Adipose tissue (tissue), 3 donors: ENCODE results near the gene SUCLG2. TPM values are rescaled to one million over a fixed set of nuclear protein-coding genes. Genes with fewer than 3 reads are reported as not detected.

Experiments used
- H3K27ac ChIP-seq: one replicate; pipeline ENCODE4 v1.5.1; 2013; ENCODE audit warnings: low read depth, low read length
- WGBS, 3 donors: extraction: QIAGEN DNeasy Blood & Tissue Kit; methylation state at CpG; one replicate each; pipeline ENCODE4 v1.1.7; 2013; 5-methylcytosine and 5-hydroxymethylcytosine counted together
- polyA plus RNA-seq, 3 donors: library from polyadenylated mRNA; stranded (reverse); fragments of 200-250 nt; gene quantifications; one replicate each; pipeline ENCODE4 v1.2.3, GENCODE V29; 2013
- donor health status: healthy with polysubstance abuse.
- donor health status: Bipolar disorder and iron deficiency.
- donor health status: healthy.

SUCLG2 gene
- polyA plus RNA-seq, 3 donors, result 26.2 to 64.3 (median 50.3) TPM

GRCh38 chr3:67384760-67385397 is 269.5 kb downstream of the SUCLG2 start:
- H3K27ac ChIP-seq, result no peak overlapping the region
- whole genome bisulfite sequencing, 3 donors, result 64 to 80% (median 79%) methylated on average over 10 of the region's 10 CpGs

GRCh38 chr3:67384016-67384415 is 270.4 kb downstream of the SUCLG2 start:
- H3K27ac ChIP-seq, result no peak overlapping the region
- 70 to 81% (median 73%) methylated on average over 5 of the region's 5 CpGs for WGBS, 3 donors

DNA sequence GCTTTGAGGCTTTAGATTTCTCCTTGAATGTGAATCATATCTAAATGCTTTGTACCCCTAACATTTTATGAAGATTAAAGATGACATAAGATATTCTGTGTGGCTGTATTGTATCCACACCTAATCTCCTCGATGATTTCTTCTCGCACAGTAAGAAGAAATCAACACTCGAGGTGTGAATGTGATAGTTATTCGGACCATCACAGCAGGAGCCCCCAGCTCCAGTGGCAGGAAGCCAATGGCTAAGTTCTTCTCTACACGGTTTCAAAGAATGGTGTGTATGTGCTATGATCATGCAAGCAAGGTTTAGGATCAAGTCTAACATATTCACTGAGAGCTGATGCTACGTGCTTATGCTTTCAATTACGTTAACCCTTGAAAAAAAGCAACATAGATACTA is 271.0 kb downstream of the SUCLG2 start:
- 73 to 85% (median 78%) methylated on average over 7 of the region's 7 CpGs for WGBS, 3 donors
- H3K27ac ChIP-seq, result no peak overlapping the region

DNA sequence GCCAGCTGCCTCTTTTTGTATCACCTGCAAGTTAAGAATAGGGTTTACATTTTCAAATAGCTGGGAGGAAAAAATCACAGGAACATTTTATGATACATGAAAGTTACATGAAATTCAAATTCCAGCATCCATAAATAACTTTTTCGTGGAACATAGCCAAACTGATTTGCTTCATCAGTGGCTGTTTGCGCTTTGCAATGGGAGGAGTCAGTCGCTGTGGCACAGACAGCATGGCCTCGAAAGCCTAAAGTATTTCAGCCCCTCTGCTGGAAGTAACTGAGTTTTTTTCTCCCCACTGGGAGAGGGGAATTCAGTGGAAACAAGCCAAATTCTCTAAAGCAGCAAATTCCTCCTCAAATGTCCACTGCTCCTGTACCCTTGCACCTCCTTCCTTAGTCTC is 271.9 kb downstream of the SUCLG2 start:
- H3K27ac ChIP-seq, result no peak overlapping the region
- 53 to 64% (median 59%) methylated on average over 4 of the region's 4 CpGs for WGBS, 3 donors

DNA sequence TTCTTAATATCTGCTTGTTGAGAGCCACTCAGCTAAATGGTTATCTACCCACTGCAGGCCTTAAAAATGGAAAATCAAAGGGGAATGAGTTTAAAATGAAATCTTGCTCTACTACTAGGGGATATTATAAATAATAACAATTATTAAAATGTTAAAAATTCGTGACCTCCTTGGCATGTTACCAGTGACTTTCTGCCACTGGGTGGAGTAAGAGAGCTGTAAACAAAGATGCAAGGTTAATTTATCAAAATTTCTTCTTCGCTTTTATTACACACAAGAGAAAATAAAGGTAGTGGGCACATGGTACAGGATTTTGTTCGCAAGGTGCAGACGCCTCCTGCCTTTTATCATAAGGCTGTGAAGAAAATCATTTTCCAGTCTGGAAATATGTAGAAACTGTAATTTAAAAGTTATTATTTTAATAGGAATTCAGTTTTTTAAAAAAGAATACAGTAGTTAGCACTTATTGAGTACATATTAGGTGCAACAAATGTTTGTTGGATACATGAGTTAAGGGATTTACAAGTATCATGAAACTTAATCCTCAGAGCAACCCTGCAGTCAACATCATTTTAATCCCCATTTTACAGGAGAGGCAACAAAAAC is 272.6 kb downstream of the SUCLG2 start:
- H3K27ac ChIP-seq, result no peak overlapping the region
- WGBS, 3 donors, result 46 to 57% (median 50%) methylated on average over 4 of the region's 4 CpGs

DNA sequence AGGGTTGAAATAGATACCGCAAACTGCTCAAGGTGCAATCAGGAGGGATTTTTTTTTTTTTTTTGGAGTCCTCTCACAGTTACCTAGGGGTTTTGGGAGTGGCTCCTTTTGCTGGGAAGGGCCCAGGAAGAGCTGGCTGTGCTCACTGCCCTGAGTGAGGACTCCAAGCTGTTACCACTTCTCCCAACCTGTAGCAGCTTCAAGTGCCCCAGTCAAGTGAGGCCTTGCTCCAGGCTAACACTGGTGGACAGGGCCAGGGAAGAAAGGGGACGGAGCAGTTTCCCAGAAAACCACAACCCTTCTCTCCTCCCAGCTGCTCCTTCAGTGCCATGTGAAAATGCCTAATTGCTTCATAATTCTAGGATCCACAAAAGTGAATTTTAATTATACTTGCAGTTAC is 274.3 kb downstream of the SUCLG2 start:
- no peak overlapping the region for H3K27ac ChIP-seq
- WGBS, 3 donors, result 91 to 97% (median 96%) methylated on average over 2 of the region's 2 CpGs

DNA sequence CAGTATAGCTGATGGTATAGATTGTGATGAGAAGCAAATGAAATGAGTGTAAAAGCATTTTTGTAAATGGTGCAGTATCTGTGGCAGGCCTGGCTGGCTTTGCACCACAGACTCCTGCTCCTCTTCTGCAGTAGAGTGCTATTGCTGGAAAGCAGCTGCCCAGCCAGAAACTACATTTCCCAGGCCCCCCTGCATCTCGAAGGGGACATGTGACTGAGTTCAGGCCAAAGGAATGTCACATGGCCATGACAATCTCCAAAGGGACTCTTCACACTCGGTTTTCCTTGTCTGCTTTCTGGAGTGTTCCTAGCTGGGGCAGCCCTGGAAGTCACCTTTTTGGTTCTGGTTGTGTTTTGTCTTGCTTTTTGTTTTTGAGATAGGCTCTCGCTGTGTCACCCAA is 277.1 kb downstream of the SUCLG2 start:
- no peak overlapping the region for H3K27ac ChIP-seq
- WGBS, 3 donors, result 66 to 89% (median 76%) methylated on average over 3 of the region's 3 CpGs

DNA sequence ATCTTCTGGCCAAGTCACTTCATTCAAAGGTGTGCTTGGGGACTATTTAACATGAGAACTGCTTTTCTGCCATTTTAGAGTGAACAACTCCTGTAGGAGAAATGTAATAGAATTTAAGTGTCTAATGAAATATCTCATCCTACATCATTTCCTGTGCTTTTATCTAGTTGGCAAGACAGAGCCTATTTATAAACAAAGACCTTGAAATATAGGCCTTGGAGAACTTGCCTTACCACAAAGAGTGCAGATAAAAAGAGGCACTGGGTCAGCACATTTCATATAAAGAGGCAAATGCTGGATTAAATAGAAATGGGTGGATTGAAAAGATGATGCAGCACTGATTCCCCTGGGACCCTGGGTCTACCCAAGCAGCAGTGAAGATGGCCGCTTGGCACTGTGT is 278.0 kb downstream of the SUCLG2 start:
- 100% methylated on average over 1 of the region's 1 CpG for WGBS, 3 donors
- no peak overlapping the region for H3K27ac ChIP-seq

DNA sequence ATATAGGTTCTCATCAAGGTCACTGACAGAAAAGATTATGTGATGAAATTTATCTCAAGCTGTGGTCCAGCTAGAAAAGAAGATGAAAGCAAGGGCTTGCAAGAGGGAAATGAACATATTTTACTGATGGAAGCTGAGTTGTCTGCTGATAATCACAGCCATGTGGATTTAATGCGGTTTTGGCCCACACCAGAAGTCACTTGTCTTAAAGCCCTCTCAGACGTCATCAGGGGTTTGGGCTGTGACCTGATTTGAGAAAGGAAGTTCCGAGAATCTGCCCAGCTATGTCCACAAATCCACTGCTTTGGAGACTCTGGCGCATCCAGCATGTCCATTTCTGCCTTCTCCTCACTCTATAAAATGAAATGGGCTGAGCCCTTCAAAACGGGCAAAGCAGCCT is 278.4 kb downstream of the SUCLG2 start:
- no peak overlapping the region for H3K27ac ChIP-seq
- 84 to 91% (median 85%) methylated on average over 5 of the region's 5 CpGs for WGBS, 3 donors

GRCh38 chr3:67362686-67363085 is 291.7 kb downstream of the SUCLG2 start:
- WGBS, 3 donors, result 28 to 40% (median 35%) methylated on average over 4 of the region's 4 CpGs
- H3K27ac ChIP-seq, result no peak overlapping the region

DNA sequence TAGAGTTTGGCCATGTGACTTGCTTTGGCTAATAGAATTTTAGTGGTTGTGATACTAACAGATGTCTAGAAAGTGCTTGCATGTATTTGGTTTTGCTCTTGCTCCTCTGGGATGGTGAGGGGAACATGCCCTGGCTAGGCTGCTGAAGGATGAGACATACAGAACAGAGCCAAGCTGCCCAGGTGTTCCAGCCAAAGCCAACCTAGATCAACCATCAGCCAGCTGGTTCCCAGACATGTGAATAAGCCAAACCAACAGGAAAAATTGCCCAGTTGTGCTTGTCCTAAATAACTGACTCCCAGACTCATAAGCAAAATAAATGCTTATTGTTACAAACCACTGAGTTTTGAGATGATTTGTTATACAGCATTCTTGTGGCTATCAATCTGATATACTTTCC is 292.6 kb downstream of the SUCLG2 start:
- no peak overlapping the region for H3K27ac ChIP-seq

GRCh38 chr3:67361323-67361722 is 293.1 kb downstream of the SUCLG2 start:
- H3K27ac ChIP-seq, result no peak overlapping the region
- 60 to 68% (median 61%) methylated on average over 5 of the region's 5 CpGs for WGBS, 3 donors

GRCh38 chr3:67357610-67358458 is 296.6 kb downstream of the SUCLG2 start:
- H3K27ac ChIP-seq, result no peak overlapping the region
- 20 to 27% (median 25%) methylated on average over 5 of the region's 5 CpGs for WGBS, 3 donors

- no peak overlapping the region for H3K27ac ChIP-seq
These were observed 304.7 kb downstream of the SUCLG2 start for GRCh38 chr3:67349551-67350174.

GRCh38 chr3:67346081-67346480 is 308.3 kb downstream of the SUCLG2 start:
- H3K27ac ChIP-seq, result no peak overlapping the region

DNA sequence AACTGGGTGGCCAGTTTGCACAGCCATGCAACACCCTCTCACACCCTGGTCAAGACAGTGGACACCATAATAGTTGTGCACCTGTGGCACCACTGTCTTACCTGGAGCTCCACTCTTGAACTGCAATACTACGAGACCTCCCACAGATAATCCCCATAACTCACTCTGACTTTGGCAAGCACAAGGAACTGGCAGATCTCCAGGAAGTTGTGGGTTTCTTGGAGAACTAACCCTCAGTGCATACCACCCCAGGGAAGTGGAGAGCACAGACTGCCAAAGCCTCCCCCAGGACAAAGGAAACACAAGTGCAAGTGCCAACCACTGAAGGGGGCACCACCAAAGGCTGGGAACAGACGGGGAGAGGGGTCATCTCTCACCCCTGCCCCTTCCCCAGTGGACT is 318.6 kb downstream of the SUCLG2 start:
- 20 to 26% (median 25%) methylated on average over 2 of the region's 2 CpGs for WGBS, 3 donors
- no peak overlapping the region for H3K27ac ChIP-seq

DNA sequence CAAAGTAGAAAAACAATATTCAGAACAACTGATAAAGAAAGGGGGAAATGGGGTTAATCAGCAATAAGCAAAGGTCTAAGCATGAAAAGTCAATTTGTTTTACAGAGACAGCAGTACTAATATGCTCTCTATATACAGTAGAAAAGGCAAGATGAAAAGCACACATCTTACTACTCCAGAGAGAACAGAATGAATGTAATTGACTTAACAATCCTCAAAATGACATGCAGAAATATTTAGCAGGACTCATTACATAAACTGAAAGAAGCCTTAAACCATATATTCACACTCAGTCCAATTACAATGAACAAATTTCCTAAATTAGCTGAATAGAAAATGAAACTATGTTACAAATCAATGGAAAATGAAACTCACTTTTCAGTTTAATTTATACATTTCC is 319.8 kb downstream of the SUCLG2 start:
- no peak overlapping the region for H3K27ac ChIP-seq

- WGBS, 3 donors, result 63 to 74% (median 64%) methylated on average over 2 of the region's 2 CpGs
- H3K27ac ChIP-seq, result no peak overlapping the region
These were observed 325.1 kb downstream of the SUCLG2 start for GRCh38 chr3:67329358-67329757.

DNA sequence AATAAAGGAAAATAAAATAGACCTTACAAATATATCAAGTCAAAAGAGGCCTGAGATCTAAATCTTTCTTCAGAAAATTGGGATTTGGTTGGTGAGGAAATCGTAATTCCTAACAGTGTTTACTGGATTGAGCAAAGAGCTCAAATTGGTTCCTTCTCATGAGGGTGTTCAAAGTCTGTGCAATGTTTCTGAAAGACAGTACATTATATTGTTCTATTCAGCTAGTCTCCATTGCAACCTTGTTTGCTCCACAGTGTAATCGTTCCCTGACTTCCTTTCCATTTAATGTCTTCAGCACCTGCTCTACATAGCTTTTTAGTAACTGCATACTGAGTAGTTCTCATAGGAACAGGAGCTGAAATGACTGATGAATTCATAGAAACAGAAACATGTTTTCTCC is 326.8 kb downstream of the SUCLG2 start:
- WGBS, 3 donors, result 63 to 76% (median 69%) methylated on average over 2 of the region's 2 CpGs
- no peak overlapping the region for H3K27ac ChIP-seq
